WTC11 (cell line): ENCODE results near the gene ST6GALNAC5. TPM values are rescaled to one million over a fixed set of nuclear protein-coding genes. Genes with fewer than 3 reads are reported as not detected.

Source experiments
- ATAC-seq: fragments of 200-7000 bp; cut with Tn5 transposase; 2 replicates; pipeline ENCODE4 v1.10.0; 2021; ENCODE audit warnings: mild to moderate bottlenecking, moderate library complexity
- CTCF ChIA-PET: fragments of 300-600 bp; sonication (Branson Sonifier 250); formaldehyde crosslinking; loops from one replicate; lab custom pipeline; 2021; ENCODE audit warnings: antibody characterized with exemption; lab: Charles Lee
- POLR2A ChIA-PET: fragments of 350-600 bp; sonication (Branson Sonifier 250); formaldehyde crosslinking; loops from one replicate; lab custom pipeline; 2021; ENCODE audit warnings: antibody characterized with exemption; lab: Charles Lee
- DNase-seq: peaks from one replicate; pipeline ENCODE4 v3.0.0; 2021; ENCODE audit warnings: low spot score
- H3K27ac Mint-ChIP-seq: 2 replicates; pipeline ENCODE4 v1.8.0; 2021; ENCODE audit warnings: mixed read lengths
- H3K27me3 Mint-ChIP-seq: 2 replicates; pipeline ENCODE4 v1.8.0; 2021; ENCODE audit warnings: low read depth, mild to moderate bottlenecking, moderate library complexity, mixed read lengths
- H3K36me3 Mint-ChIP-seq: 2 replicates; pipeline ENCODE4 v1.8.0; 2021; ENCODE audit warnings: mixed read lengths
- H3K4me1 Mint-ChIP-seq: 2 replicates; pipeline ENCODE4 v1.8.0; 2022; ENCODE audit warnings: mixed read lengths
- H3K4me3 Mint-ChIP-seq: 2 replicates; pipeline ENCODE4 v1.8.0; 2021; ENCODE audit warnings: mild to moderate bottlenecking, moderate library complexity, mixed read lengths
- H3K9me3 Mint-ChIP-seq: 2 replicates; pipeline ENCODE4 v1.8.0; 2021; ENCODE audit warnings: mixed read lengths
- ATF1 ChIP-seq: sonication (generic); formaldehyde crosslinking; IDR thresholded peaks from 2 replicates; pipeline ENCODE4 v1.8.1; 2023; ENCODE audit warnings: mild to moderate bottlenecking, moderate library complexity, missing genetic modification reagents
- EMX1 ChIP-seq: fragments of 250-450 bp; sonication (Bioruptor Pico); IDR thresholded peaks from 2 replicates; pipeline ENCODE4 v1.8.0; 2021; ENCODE audit warnings: mild to moderate bottlenecking
- ESRRA ChIP-seq: sonication (generic); formaldehyde crosslinking; IDR thresholded peaks from 2 replicates; pipeline ENCODE4 v1.8.1; 2022; ENCODE audit warnings: mild to moderate bottlenecking, missing genetic modification reagents, borderline replicate concordance
- FOXJ3 ChIP-seq: sonication (generic); formaldehyde crosslinking; IDR thresholded peaks from 2 replicates; pipeline ENCODE4 v1.9.0; 2021; ENCODE audit warnings: missing genetic modification reagents, mild to moderate bottlenecking, borderline replicate concordance
- GRHL2 ChIP-seq: fragments of 250-450 bp; sonication (Bioruptor Pico); IDR thresholded peaks from 2 replicates; pipeline ENCODE4 v1.8.0; 2022; ENCODE audit warnings: mild to moderate bottlenecking, moderate library complexity; ENCODE audit not compliant: insufficient replicate concordance, severe bottlenecking
- GTF2I ChIP-seq: fragments of 250-450 bp; sonication (Bioruptor Pico); conservative IDR thresholded peaks from 2 replicates; pipeline ENCODE4 v1.4.0; 2021; ENCODE audit warnings: mild to moderate bottlenecking
- JUN ChIP-seq: sonication (generic); formaldehyde crosslinking; IDR thresholded peaks from 2 replicates; pipeline ENCODE4 v1.8.0; 2023; ENCODE audit warnings: mild to moderate bottlenecking, missing genetic modification reagents
- MXD4 ChIP-seq: fragments of 250-450 bp; sonication (Bioruptor Pico); IDR thresholded peaks from 2 replicates; pipeline ENCODE4 v1.8.0; 2021; ENCODE audit warnings: mild to moderate bottlenecking, moderate library complexity, borderline replicate concordance
- NFATC4 ChIP-seq: fragments of 250-450 bp; sonication (Bioruptor Pico); IDR thresholded peaks from 2 replicates; pipeline ENCODE4 v1.9.0; 2021; ENCODE audit warnings: mild to moderate bottlenecking
- OVOL2 ChIP-seq: fragments of 250-450 bp; sonication (Bioruptor Pico); IDR thresholded peaks from 2 replicates; pipeline ENCODE4 v1.9.0; 2021; ENCODE audit warnings: mild to moderate bottlenecking, borderline replicate concordance
- RELA ChIP-seq: sonication (generic); formaldehyde crosslinking; IDR thresholded peaks from 2 replicates; pipeline ENCODE4 v1.8.1; 2022; ENCODE audit warnings: missing genetic modification reagents, mild to moderate bottlenecking, borderline replicate concordance
- SMAD3 ChIP-seq: sonication (generic); formaldehyde crosslinking; IDR thresholded peaks from 2 replicates; pipeline ENCODE4 v1.8.0; 2022; ENCODE audit warnings: missing genetic modification reagents, mild to moderate bottlenecking, borderline replicate concordance
- SOX15 ChIP-seq: fragments of 250-450 bp; sonication (Bioruptor Pico); IDR thresholded peaks from 2 replicates; pipeline ENCODE4 v1.9.0; 2021; ENCODE audit warnings: mild to moderate bottlenecking
- TP53 ChIP-seq: sonication (generic); formaldehyde crosslinking; IDR thresholded peaks from 2 replicates; pipeline ENCODE4 v1.8.1; 2023; ENCODE audit warnings: mild to moderate bottlenecking, missing genetic modification reagents
- ZBTB21 ChIP-seq: sonication (generic); formaldehyde crosslinking; IDR thresholded peaks from 2 replicates; pipeline ENCODE4 v1.8.1; 2023; ENCODE audit warnings: mild to moderate bottlenecking, missing genetic modification reagents, borderline replicate concordance
- ZNF396 ChIP-seq: fragments of 250-450 bp; sonication (Bioruptor Pico); IDR thresholded peaks from 2 replicates; pipeline ENCODE4 v1.8.0; 2021; ENCODE audit warnings: mild to moderate bottlenecking, moderate library complexity, borderline replicate concordance
- ZNF671 ChIP-seq: fragments of 250-450 bp; sonication (Bioruptor Pico); IDR thresholded peaks from 2 replicates; pipeline ENCODE4 v1.8.0; 2021; ENCODE audit warnings: mild to moderate bottlenecking
- total RNA-seq: library from RNA; stranded (reverse); gene quantifications from 3 replicates; pipeline ENCODE4 v1.2.3, GENCODE V29; 2021
- TF ChIP-seq, protein P1 (sequence below): fragments of 250-450 bp; sonication (Bioruptor Pico); IDR thresholded peaks from 2 replicates; pipeline ENCODE4 v1.9.0; 2021; ENCODE audit warnings: mild to moderate bottlenecking, borderline replicate concordance
- TF ChIP-seq, protein P2 (sequence below): sonication (generic); formaldehyde crosslinking; IDR thresholded peaks from 2 replicates; pipeline ENCODE4 v1.8.1; 2023; ENCODE audit warnings: mild to moderate bottlenecking, missing genetic modification reagents, moderate library complexity
- TF ChIP-seq, protein P3 (sequence below): sonication (generic); formaldehyde crosslinking; IDR thresholded peaks from 2 replicates; pipeline ENCODE4 v1.8.0; 2023; ENCODE audit warnings: missing genetic modification reagents
- TF ChIP-seq, protein P4 (sequence below): sonication (generic); formaldehyde crosslinking; IDR thresholded peaks from 2 replicates; pipeline ENCODE4 v1.8.0; 2023; ENCODE audit warnings: missing genetic modification reagents, mild to moderate bottlenecking, borderline replicate concordance
- TF ChIP-seq, protein P5 (sequence below): sonication (generic); formaldehyde crosslinking; conservative IDR thresholded peaks from 2 replicates; pipeline ENCODE4 v1.8.1; 2022; ENCODE audit warnings: mild to moderate bottlenecking, missing genetic modification reagents
- TF ChIP-seq, protein P6 (sequence below): fragments of 250-450 bp; sonication (Bioruptor Pico); conservative IDR thresholded peaks from 2 replicates; pipeline ENCODE4 v1.9.0; 2021; ENCODE audit warnings: mild to moderate bottlenecking

Gene ST6GALNAC5
- total RNA-seq, 1 experiment from 2014 or later: 9.6 TPM

DNA sequence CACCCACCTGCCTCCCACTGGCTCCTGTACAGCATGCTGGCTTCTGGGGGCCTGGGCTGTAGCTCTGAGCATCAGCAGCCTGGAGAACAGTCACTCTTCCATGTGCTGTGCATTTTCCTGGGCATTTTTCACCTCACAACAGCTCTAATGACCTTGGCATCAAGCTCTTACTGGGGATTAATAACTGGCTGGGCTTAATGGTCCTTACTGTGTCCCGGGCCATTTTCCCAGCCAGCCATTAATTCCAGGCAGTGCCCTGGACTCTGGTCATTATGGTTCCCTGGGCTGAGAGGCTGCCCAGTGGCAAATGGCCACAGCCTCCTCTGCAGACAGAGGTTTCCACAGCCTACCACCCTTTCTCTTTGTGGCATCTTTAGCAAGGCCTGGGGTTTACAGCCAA, 171.8 kb downstream of the ST6GALNAC5 start (continued):
- TF ChIP-seq, protein P1, sequence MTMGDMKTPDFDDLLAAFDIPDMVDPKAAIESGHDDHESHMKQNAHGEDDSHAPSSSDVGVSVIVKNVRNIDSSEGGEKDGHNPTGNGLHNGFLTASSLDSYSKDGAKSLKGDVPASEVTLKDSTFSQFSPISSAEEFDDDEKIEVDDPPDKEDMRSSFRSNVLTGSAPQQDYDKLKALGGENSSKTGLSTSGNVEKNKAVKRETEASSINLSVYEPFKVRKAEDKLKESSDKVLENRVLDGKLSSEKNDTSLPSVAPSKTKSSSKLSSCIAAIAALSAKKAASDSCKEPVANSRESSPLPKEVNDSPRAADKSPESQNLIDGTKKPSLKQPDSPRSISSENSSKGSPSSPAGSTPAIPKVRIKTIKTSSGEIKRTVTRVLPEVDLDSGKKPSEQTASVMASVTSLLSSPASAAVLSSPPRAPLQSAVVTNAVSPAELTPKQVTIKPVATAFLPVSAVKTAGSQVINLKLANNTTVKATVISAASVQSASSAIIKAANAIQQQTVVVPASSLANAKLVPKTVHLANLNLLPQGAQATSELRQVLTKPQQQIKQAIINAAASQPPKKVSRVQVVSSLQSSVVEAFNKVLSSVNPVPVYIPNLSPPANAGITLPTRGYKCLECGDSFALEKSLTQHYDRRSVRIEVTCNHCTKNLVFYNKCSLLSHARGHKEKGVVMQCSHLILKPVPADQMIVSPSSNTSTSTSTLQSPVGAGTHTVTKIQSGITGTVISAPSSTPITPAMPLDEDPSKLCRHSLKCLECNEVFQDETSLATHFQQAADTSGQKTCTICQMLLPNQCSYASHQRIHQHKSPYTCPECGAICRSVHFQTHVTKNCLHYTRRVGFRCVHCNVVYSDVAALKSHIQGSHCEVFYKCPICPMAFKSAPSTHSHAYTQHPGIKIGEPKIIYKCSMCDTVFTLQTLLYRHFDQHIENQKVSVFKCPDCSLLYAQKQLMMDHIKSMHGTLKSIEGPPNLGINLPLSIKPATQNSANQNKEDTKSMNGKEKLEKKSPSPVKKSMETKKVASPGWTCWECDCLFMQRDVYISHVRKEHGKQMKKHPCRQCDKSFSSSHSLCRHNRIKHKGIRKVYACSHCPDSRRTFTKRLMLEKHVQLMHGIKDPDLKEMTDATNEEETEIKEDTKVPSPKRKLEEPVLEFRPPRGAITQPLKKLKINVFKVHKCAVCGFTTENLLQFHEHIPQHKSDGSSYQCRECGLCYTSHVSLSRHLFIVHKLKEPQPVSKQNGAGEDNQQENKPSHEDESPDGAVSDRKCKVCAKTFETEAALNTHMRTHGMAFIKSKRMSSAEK (CRISPR knock-in tag): no peak
- TF ChIP-seq, protein P2, sequence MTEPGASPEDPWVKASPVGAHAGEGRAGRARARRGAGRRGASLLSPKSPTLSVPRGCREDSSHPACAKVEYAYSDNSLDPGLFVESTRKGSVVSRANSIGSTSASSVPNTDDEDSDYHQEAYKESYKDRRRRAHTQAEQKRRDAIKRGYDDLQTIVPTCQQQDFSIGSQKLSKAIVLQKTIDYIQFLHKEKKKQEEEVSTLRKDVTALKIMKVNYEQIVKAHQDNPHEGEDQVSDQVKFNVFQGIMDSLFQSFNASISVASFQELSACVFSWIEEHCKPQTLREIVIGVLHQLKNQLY (CRISPR knock-in tag): no peak
- no peak for TF ChIP-seq ZNF671 (CRISPR knock-in tag)
- no peak for TF ChIP-seq TP53
- TF ChIP-seq JUN (CRISPR knock-in tag): no peak
- TF ChIP-seq ATF1 (CRISPR knock-in tag): no peak
- no peak for TF ChIP-seq ZBTB21
- no peak for TF ChIP-seq ESRRA

DNA sequence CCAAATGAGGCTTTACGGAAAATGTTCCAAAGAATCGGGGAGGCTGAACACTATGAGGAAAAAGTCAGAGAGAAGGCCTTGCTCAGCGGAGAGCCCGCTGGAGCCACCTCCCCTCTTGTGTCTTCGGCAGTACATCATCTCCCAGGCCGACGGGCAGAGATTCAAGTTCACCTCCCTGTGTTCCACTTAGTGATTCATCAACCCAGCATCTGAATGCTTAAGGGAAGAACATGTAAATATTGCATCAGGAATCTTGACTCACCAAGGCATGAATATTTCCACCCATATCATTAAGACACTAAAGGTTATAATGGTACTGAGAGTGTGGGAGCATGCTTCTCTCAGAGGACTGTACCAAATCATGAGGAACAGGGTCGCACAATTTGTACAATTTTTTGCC, 172.5 kb downstream of the ST6GALNAC5 start:
- no peak for DNase-seq

DNA sequence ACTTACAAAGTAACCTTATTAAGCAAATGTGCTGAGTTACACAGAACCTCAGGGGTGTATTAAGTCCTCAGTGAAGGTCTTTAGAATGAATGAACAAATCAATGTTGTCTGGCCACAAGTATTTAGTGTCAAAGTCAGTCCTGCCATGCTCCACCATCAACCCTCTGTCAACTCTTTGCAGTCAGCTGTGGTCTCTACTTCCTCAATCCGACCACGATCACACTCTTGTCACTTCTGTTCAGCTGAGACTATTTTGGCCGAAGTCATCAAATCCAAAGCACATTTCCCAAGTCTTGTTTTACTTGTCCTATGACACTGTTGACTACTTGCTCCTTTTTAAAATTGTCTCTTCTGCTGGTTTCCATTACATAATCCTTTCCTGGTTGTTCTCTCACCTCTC, 173.5 kb downstream of the ST6GALNAC5 start:
- Mint-ChIP-seq H3K4me1 (no peaks in the 10 kb centered on the region), H3K4me3 (no peak overlapping the region), H3K27me3 (no peaks in the 10 kb centered on the region), H3K9me3 (peaks cover 7% of the 10 kb centered on the region), H3K36me3 (peaks cover 4% of the 10 kb centered on the region; the same call in 1 of the 2 replicates), H3K27ac (no peak overlapping the region)
- no peak for DNase-seq
- CTCF ChIA-PET: no interaction called here
- POLR2A ChIA-PET: no interaction called here
- ATAC-seq: no peak
- TF ChIP-seq RELA (CRISPR knock-in tag) (no peak), EMX1 (CRISPR knock-in tag) (no peak), GTF2I (CRISPR knock-in tag) (no peak), GRHL2 (no peak), ZNF396 (CRISPR knock-in tag) (no peak), NFATC4 (no peak), SOX15 (no peak), FOXJ3 (CRISPR knock-in tag) (no peak), SMAD3 (CRISPR knock-in tag) (no peak), MXD4 (CRISPR knock-in tag) (no peak)
- TF ChIP-seq, protein P3, sequence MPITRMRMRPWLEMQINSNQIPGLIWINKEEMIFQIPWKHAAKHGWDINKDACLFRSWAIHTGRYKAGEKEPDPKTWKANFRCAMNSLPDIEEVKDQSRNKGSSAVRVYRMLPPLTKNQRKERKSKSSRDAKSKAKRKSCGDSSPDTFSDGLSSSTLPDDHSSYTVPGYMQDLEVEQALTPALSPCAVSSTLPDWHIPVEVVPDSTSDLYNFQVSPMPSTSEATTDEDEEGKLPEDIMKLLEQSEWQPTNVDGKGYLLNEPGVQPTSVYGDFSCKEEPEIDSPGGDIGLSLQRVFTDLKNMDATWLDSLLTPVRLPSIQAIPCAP: no peak
- TF ChIP-seq, protein P4, sequence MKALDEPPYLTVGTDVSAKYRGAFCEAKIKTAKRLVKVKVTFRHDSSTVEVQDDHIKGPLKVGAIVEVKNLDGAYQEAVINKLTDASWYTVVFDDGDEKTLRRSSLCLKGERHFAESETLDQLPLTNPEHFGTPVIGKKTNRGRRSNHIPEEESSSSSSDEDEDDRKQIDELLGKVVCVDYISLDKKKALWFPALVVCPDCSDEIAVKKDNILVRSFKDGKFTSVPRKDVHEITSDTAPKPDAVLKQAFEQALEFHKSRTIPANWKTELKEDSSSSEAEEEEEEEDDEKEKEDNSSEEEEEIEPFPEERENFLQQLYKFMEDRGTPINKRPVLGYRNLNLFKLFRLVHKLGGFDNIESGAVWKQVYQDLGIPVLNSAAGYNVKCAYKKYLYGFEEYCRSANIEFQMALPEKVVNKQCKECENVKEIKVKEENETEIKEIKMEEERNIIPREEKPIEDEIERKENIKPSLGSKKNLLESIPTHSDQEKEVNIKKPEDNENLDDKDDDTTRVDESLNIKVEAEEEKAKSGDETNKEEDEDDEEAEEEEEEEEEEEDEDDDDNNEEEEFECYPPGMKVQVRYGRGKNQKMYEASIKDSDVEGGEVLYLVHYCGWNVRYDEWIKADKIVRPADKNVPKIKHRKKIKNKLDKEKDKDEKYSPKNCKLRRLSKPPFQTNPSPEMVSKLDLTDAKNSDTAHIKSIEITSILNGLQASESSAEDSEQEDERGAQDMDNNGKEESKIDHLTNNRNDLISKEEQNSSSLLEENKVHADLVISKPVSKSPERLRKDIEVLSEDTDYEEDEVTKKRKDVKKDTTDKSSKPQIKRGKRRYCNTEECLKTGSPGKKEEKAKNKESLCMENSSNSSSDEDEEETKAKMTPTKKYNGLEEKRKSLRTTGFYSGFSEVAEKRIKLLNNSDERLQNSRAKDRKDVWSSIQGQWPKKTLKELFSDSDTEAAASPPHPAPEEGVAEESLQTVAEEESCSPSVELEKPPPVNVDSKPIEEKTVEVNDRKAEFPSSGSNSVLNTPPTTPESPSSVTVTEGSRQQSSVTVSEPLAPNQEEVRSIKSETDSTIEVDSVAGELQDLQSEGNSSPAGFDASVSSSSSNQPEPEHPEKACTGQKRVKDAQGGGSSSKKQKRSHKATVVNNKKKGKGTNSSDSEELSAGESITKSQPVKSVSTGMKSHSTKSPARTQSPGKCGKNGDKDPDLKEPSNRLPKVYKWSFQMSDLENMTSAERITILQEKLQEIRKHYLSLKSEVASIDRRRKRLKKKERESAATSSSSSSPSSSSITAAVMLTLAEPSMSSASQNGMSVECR: no peak
- TF ChIP-seq, protein P5, sequence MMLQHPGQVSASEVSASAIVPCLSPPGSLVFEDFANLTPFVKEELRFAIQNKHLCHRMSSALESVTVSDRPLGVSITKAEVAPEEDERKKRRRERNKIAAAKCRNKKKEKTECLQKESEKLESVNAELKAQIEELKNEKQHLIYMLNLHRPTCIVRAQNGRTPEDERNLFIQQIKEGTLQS (CRISPR knock-in tag): no peak
- TF ChIP-seq, protein P6, sequence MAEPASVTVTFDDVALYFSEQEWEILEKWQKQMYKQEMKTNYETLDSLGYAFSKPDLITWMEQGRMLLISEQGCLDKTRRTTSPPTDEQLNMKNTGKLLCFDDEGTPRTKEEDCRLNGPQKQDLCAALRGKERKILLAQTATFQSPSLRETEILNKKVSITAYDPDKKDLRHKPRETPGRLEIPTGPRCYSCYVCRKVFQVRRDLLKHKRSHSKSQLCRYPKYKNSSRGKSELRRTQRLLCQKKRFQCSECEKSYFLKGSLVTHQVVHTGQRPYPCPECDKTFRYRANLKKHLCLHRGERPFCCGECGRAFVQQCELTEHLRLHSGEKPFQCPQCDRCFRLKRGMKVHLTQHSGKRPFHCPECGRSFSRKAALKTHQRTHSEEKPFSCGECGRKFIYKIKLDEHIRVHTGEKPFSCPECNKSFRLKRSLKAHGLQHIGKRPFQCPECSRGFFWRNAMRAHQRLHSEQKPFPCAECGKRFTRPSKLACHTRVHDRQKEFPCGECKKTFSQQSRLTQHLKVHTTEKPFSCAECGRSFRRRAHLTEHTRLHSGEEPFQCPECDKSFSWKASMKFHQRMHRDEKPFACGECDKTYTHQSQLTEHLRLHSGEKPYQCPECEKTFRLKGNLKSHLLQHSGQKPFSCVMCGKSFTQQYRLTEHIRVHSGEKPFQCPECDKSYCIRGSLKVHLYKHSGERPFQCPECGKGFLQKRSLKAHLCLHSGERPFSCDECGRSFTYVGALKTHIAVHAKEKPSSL (CRISPR knock-in tag): no peak

More for the DNA sequence above, 172.5 kb downstream of the ST6GALNAC5 start:
- Mint-ChIP-seq H3K4me3 (no peak overlapping the region), H3K36me3 (peaks cover 4% of the 10 kb centered on the region; the same call in 1 of the 2 replicates), H3K4me1 (no peaks in the 10 kb centered on the region), H3K27me3 (no peaks in the 10 kb centered on the region), H3K9me3 (peaks cover 7% of the 10 kb centered on the region), H3K27ac (no peak overlapping the region)
- ATAC-seq: no peak
- CTCF ChIA-PET: no interaction called here
- POLR2A ChIA-PET: no interaction called here
- TF ChIP-seq NFATC4 (no peak), EMX1 (CRISPR knock-in tag) (no peak), OVOL2 (CRISPR knock-in tag) (no peak), ZNF671 (CRISPR knock-in tag) (no peak)
